GM18861 (cell line): Measurements from ENCODE around the gene STX2.

Experiments used
- ATAC-seq: cut with Tn5 transposase; IDR thresholded peaks from one replicate; pipeline ENCODE4 v1.9.1; 2021; ENCODE audit not compliant: unreplicated experiment

The STX2 gene

DNA sequence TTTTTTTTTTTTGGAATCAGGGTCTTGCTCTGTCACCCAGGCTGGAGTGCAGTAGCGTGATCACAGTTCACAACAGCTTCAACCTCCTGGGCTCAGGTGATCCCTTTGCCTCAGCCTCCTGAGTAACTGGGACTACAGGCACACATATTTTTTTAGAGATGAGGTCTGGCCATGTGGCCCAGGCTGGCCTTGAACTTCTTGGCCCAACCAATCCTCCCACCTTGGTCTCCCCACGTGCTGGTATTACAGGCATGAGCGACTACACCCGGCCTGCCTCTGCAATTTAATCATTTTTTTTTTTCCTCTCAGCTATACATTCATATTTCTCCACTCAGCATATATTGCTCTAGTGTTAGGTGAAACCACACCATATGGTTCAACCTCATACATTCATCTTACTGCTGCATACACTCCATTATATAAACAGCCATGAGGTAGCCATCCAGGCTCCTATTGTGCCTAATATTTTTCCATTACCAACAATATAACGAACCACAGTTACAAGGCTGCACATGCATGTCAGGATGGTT, 7.1 kb downstream of the STX2 start:
- ATAC-seq = no peak

DNA sequence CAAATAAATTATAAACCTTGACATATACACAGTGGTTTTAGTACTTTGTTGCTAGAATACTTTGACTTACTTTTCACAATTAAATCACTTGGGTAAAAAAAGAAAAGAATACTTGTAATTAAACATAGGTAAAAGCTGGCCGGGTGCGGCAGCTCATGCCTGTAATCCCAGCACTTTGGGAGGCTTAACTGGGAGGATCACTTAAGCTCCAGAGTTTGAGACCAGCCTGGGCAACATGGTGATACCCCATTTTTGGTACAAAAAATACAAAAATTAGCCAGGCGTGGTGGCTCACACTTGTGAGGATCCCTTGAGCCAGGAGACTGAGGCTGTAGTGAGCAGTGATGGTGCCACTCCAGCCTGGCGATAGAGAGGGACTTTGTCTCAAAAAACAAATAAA, 7.8 kb downstream of the STX2 start:
- ATAC-seq = no peak

- ATAC-seq = no peak
These were observed 8.9 kb downstream of the STX2 start for GRCh38 chr12:130830246-130830551.

- ATAC-seq = no peak
These were observed 9.4 kb downstream of the STX2 start for GRCh38 chr12:130829391-130830245.

DNA sequence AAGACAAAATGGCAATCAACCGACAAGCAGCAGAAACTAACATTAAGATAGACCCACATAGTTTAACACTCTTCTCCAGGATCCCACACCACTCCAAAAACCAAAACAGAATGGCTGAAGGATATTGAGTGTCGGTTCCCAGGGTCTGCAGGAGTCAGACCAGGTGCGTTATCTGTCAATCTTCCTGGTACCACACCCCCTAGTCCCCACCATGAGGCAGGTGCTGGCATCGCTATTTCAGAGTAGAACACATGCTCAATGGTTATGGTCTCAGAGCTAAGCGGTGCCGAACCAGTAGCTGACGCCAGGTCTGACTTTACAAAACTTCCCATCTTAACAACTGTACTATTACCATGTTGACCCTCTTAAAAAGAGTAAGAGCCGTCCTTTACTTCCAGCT, 10.2 kb downstream of the STX2 start:
- no peak for ATAC-seq

DNA sequence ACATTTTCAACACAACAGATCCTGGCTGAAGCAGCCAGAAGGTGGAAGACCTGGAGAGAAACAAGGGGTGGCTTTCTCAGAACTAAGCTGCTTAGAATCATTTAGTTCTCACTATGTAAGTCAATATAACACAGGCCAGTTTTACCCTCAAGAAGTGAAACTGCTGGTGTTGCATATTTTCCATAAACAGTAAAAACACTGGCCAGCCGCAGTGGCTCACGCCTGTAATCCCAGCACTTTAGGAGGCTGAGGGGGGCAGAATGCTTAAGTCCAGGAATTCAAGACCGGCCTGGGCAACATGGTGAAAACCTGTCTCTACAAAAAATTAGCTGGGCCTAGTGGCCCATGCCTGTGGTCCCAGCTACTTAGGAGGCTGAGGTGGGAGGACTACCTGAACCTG, 11.6 kb downstream of the STX2 start:
- no peak for ATAC-seq

GRCh38 chr12:130826151-130826801, 12.8 kb downstream of the STX2 start:
- ATAC-seq = no peak

DNA sequence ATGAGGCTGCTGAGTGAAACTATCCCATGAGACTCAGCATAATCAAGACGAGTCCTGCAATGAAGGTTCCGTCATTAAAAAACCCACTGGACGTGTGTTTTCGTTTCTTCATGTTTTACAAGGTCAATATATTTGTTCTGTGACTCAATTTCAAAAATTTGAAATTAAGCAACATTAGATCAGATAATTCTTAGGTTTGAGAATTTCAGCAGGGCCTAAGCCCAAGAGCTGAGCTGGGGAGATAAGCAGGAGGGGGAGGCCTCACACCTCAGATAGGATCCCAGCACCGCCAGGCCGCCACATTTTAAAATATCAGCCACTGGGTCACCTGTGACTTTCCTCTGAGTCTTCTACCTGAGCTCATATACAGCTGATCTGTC, 13.3 kb downstream of the STX2 start:
- no peak for ATAC-seq

- ATAC-seq = no peak
These were observed 19.4 kb downstream of the STX2 start for GRCh38 chr12:130819681-130820080.

DNA sequence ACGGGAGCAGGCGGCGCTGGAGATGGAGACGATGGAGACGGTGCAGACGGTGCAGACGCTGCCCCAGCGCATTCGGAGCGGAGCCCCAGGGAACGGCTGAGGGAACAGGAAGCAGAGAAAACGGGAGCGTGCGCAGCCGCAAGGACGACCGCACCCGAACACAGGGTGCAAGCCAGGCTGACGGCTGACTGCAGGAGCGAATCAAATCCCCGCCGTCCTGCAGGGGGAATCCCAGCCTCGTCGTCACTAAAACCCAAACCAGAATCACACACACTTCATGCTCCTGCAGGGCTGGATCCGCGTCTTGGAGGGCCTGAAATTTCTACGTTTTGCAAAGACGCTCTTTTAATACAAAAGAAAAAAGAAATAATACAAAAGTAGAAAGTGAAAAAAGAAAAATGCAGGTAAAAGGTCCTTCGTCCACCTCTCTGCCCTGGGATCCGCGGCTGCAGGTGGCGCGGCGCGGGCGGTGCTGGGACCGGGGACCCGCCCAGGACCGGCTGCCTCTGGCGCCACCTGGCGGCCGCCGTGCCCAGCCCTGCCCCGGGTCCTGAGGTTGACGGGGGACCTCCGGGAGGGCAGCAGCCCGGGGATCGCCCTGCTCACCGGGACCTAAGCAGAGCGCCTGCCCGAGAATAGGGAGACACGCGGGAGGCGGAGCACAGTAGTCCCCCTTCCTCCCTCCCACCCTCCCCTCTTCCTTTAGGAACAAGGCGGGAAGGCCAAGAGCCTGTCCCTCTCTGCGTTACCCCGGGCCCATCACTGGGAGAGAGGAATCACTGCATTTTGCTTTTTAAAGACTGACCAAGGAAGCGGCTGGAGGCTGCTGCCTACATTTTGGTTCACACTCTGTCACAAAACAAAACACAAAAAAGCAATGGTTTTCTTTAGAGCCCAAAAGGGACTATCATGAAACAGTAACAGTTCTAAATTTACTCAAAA, 20.1 kb downstream of the STX2 start:
- peak; percentile 83 for ATAC-seq

DNA sequence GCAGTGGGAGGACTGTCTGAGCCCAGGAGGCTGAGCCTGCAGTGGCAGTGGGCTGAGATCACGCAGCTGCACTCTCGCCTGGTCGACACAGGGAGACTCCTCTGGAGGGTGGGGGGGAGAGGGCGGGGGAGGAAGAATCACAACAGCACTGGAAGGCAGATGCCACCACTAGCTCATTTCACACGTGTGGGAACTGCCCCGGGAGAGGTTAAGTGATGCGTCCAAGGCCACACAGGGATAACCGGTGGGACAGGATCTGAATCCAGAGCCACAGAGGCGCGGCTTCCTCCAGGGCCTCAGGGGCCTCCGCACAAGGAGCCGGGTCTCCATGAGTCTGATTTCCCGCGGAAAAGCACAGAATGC, 20.8 kb downstream of the STX2 start:
- no peak for ATAC-seq

DNA sequence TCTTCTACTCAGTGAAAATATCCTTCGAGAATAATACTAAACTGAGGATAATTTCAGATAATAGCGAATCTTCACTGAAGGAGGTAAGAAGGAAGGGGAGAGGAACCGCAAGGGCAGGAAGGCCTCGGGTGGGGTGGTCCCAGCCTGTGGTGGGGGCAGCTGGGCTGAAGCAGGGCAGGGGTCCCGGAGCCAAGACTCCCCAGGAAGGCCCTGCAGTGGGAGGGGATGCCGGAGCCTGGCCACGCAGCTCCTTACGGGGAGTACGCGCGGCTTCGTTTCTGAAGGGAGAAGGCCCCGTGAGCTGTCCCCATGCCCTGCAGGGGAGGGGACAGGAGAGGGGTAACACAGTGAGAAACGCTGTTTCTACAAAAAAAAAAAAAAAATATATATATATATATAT, 21.2 kb downstream of the STX2 start:
- ATAC-seq = no peak

- no peak for ATAC-seq
These were observed 23.0 kb downstream of the STX2 start for GRCh38 chr12:130816097-130816496.

- ATAC-seq = no peak
These were observed 23.9 kb downstream of the STX2 start for GRCh38 chr12:130815028-130815741.

DNA sequence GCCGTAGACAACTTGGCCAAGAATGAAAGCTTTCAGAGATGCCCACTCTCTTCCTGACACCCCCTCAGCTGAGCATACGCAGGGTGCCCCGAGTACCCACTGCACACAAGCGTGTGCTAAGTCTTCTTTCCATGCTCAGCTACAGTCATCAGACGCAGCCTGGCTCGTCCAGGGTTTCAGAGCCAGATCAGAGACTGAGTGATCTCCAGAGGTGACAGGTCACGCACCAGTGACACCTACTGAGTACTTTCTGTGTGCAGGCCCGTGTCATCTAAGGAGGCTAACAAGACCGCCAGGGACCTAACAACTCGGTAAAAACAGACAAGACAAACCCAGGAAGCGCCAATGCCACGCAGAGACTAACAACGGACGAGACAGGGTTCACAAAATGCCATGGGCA, 25.1 kb downstream of the STX2 start:
- no peak for ATAC-seq

- no peak for ATAC-seq
These were observed 25.6 kb downstream of the STX2 start for GRCh38 chr12:130813436-130813835.

DNA sequence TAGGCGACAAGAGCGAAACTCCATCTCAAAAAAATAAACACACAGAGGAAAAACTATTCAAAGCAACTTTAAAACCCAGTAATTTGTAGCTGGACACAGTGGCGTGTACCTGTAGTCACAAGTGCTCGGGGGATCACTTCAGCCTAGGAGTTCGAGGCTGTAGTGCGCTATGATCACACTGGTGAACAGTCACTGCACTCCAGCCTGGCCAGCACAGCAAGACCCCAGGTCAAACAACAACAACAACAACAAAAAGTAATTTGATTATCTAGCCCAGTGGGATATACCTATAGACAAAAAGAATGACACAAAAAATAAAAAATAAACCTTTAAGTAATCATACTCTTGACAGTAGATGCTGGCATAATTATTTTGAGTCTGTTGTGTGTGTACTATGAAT, 29.3 kb downstream of the STX2 start:
- ATAC-seq = no peak

DNA sequence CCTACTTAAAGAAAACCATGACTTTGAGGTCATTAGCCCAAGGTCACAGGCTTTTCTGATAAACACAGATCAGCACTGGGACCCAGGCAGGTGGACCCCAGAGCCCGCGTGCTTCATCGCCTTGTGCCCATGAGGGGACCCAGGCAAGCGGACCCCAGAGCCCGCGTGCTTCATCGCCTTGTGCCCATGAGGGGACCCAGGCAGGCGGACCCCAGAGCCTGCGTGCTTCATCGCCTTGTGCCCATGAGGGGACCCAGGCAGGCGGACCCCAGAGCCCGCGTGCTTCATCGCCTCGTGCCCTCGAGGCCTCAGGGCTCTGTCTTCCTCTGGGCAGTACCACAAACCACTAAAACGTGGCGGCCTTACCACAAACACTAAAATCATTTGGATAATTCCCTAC, 31.7 kb downstream of the STX2 start:
- ATAC-seq = no peak

DNA sequence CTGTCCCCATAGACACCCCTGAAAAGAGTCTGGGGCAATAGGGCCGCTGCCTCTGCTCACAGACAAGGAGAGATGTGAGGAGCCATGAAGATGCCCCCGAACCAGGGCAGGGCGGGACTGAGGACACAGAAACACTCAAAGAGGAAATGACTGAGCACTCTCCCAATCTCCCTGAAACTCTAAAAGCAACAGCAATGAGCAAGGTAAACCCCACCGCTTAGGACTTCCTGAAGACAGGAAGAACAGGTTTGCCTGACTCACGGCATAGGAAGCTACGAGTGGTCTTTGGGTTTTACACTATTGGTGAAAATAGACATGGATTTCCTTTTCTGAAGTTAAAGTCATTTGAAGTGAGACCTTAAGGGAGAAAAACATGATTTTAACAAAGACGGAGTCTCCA, 32.5 kb downstream of the STX2 start:
- ATAC-seq = no peak

GRCh38 chr12:130805635-130806034, 33.4 kb downstream of the STX2 start:
- ATAC-seq = no peak

- no peak for ATAC-seq
These were observed 34.8 kb downstream of the STX2 start for GRCh38 chr12:130804216-130804615.
